Panc1 (cell line): Measurements from ENCODE around the gene B3GALT5. TPM values are rescaled to one million over a fixed set of nuclear protein-coding genes. Genes with fewer than 3 reads are reported as not detected.

Experiments used
- ATAC-seq: fragments of 200-7000 bp; cut with Tn5 transposase; 2 replicates; pipeline ENCODE4 v1.9.1; 2020; ENCODE audit warnings: mild to moderate bottlenecking, moderate library complexity
- BruUV-seq: library from RNA; stranded (reverse); fragments of 400-500 nt; replicated peaks from 2 replicates; lab custom pipeline; 2021; lab: Mats Ljungman, UMichigan
- CTCF ChIA-PET: fragments of 300-600 bp; sonication (Branson Sonifier 250); formaldehyde crosslinking; loops from one replicate; lab custom pipeline; 2022; ENCODE audit warnings: antibody characterized with exemption; lab: Charles Lee
- POLR2A ChIA-PET: fragments of 300-600 bp; sonication (Branson Sonifier 250); formaldehyde crosslinking; loops from one replicate; lab custom pipeline; 2022; ENCODE audit warnings: antibody characterized with exemption; lab: Charles Lee
- DNase-seq: peaks from one replicate; pipeline ENCODE4 v3.0.0-alpha.2; 2010; ENCODE audit warnings: low read depth, low spot score
- H3K27ac ChIP-seq: 2 replicates; pipeline ENCODE4 v1.5.1; 2011; ENCODE audit warnings: mild to moderate bottlenecking, low read length, inconsistent platforms
- H3K27me3 ChIP-seq: fragments of 200-500 bp; sonication (Bioruptor generic); 2 replicates; pipeline ENCODE4 v1.6.0; 2014; ENCODE audit warnings: low read length, inconsistent platforms; ENCODE audit not compliant: control insufficient read depth, insufficient read depth
- H3K36me3 ChIP-seq: fragments of 200-500 bp; sonication (Bioruptor generic); 2 replicates; pipeline ENCODE4 v1.5.1; 2014; ENCODE audit warnings: inconsistent platforms, mild to moderate bottlenecking, low read length, moderate library complexity; ENCODE audit not compliant: control insufficient read depth, insufficient read depth
- H3K4me1 ChIP-seq: 2 replicates; pipeline ENCODE4 v1.5.1; 2011; ENCODE audit warnings: inconsistent platforms, mild to moderate bottlenecking, low read length, moderate library complexity; ENCODE audit not compliant: control insufficient read depth, insufficient read depth
- H3K4me3 ChIP-seq, 2 experiments: 2 replicates each; pipeline ENCODE4 v1.5.1; 2011 to 2012; ENCODE audit warnings: low read depth in 2 of 2, low read length in 2 of 2, mild to moderate bottlenecking in 2 of 2, inconsistent platforms in 1 of 2, moderate library complexity in 1 of 2
- H3K9me3 ChIP-seq: fragments of 200-500 bp; sonication (Bioruptor generic); 2 replicates; pipeline ENCODE4 v1.5.1; 2014; ENCODE audit warnings: low read depth, mild to moderate bottlenecking, inconsistent platforms, low read length, moderate library complexity; ENCODE audit not compliant: control insufficient read depth, insufficient read depth
- CTCF ChIP-seq: fragments of 450-650 bp; IDR thresholded peaks from 2 replicates; pipeline ENCODE4 v1.5.1; 2017; ENCODE audit warnings: mild to moderate bottlenecking
- POLR2AphosphoS5 ChIP-seq: IDR thresholded peaks from 2 replicates; pipeline ENCODE4 v1.6.1; 2012; ENCODE audit warnings: mild to moderate bottlenecking, low read depth, low read length, moderate library complexity
- REST ChIP-seq, 2 experiments: IDR thresholded peaks; 2 replicates each; pipeline ENCODE4 v1.6.1; 2011 to 2012; ENCODE audit warnings: low read depth in 2 of 2, control low read depth in 1 of 2, low read length in 1 of 2, mild to moderate bottlenecking in 1 of 2, moderate library complexity in 1 of 2; ENCODE audit not compliant: insufficient read depth in 1 of 2
- SIN3A ChIP-seq: IDR thresholded peaks from 2 replicates; pipeline ENCODE4 v1.6.1; 2012; ENCODE audit warnings: low read depth, mild to moderate bottlenecking, low read length, moderate library complexity, borderline replicate concordance; ENCODE audit not compliant: insufficient read depth
- TCF7L2 ChIP-seq: IDR thresholded peaks from 2 replicates; pipeline ENCODE4 v1.6.1; 2011; ENCODE audit warnings: mild to moderate bottlenecking, low read depth, low read length, inconsistent platforms
- in situ Hi-C: cut with HindIII; loops from 2 replicates; pipeline ENCODE4 v1.10.0; 2016; ENCODE audit warnings: low sequenced_read_pairs, low pct_unique_long_range_greater_than_20kb
- intact Hi-C: fragments of 100-400 bp; cut with micrococcal nuclease; formaldehyde crosslinking; loops from one replicate; pipeline ENCODE4 v1.10.0; 2022; ENCODE audit not compliant: unreplicated experiment
- total RNA-seq: library from RNA; stranded (reverse); gene quantifications from one replicate; pipeline ENCODE4 v1.2.1, GENCODE V29; 2021; ENCODE audit not compliant: unreplicated experiment

B3GALT5 gene
- total RNA-seq, 1 experiment from 2014 or later = 0.10 TPM

GRCh38 chr21:39661740-39662139 lies 49.0 kb downstream of the B3GALT5 start:
- DNase-seq = no peak
- BruUV-seq = no TSS peak
- Histone ChIP-seq H3K9me3 (no peaks in the 10 kb centered on the region), H3K27me3 (no peaks in the 10 kb centered on the region; the same call in 1 of the 2 replicates), H3K27ac (no peak overlapping the region), H3K4me1 (no peaks in the 10 kb centered on the region), H3K36me3 (no peaks in the 10 kb centered on the region), H3K4me3 (no peak overlapping the region)
- CTCF ChIA-PET = no interaction called here
- TF ChIP-seq REST (IDR thresholded peaks at IDR 0.05; ENCODE audit: insufficient read depth in 1 of 2, low read depth in 2 of 2, low read length in 1 of 2) (no peak), POLR2AphosphoS5 (no peak), SIN3A (no peak), CTCF (no peak), TCF7L2 (no peak)
- no peak for ATAC-seq
- intact Hi-C loops (no loop called here), in situ Hi-C loops (no loop called here)
- POLR2A ChIA-PET = no interaction called here

- Histone ChIP-seq H3K4me1 (no peaks in the 10 kb centered on the region), H3K36me3 (no peaks in the 10 kb centered on the region), H3K4me3 (no peak overlapping the region), H3K27me3 (no peaks in the 10 kb centered on the region; the same call in 1 of the 2 replicates), H3K9me3 (no peaks in the 10 kb centered on the region), H3K27ac (no peak overlapping the region)
- POLR2A ChIA-PET = no interaction called here
- DNase-seq (no peak), ATAC-seq (no peak)
- CTCF ChIA-PET = no interaction called here
- intact Hi-C loops (no loop called here), in situ Hi-C loops (no loop called here)
- TF ChIP-seq TCF7L2 (no peak), SIN3A (no peak), REST (IDR thresholded peaks at IDR 0.05; ENCODE audit: insufficient read depth in 1 of 2, low read depth in 2 of 2, low read length in 1 of 2) (no peak), CTCF (no peak), POLR2AphosphoS5 (no peak)
- BruUV-seq = no TSS peak
Measured at GRCh38 chr21:39662411-39662953, 49.7 kb downstream of the B3GALT5 start.
